ENCODE measurements around the gene MIEN1. TPM values are rescaled to one million over a fixed set of nuclear protein-coding genes. Genes with fewer than 3 reads are reported as not detected.

MIEN1 gene
- total RNA-seq, 4 donors from 2014 or later, result 47.0 to 57.3 (median 52.7) TPM

GRCh38 chr17:39747745-39748144, 17.4 kb upstream of the MIEN1 start:
- Histone ChIP-seq H3K27ac (replicated peaks in 1 of 4) (no peak overlapping the region), H3K9me3 (no peaks in the 10 kb centered on the region), H3K36me3 (no peaks in the 10 kb centered on the region), H3K27me3 (peaks cover 0 to 37% (median 0%) of the 10 kb centered on the region in 4 donors), H3K4me1 (peaks cover 0 to 11% (median 0%) of the 10 kb centered on the region in 4 donors), H3K4me3 (no peak overlapping the region)
- intact Hi-C loops (cut with DNase I), result no loop called here
- WGBS, result 93% methylated on average over 4 of the region's 4 CpGs
- DNase-seq (ENCODE audit: extremely low spot score), result no peak
- TF ChIP-seq POLR2A (IDR thresholded peaks at IDR 0.05; ENCODE audit: low read depth), result no peak

- Histone ChIP-seq H3K27ac (replicated peaks in 1 of 4) (no peak overlapping the region), H3K36me3 (no peaks in the 10 kb centered on the region), H3K9me3 (no peaks in the 10 kb centered on the region), H3K4me3 (no peak overlapping the region), H3K27me3 (peaks cover 0 to 54% (median 1%) of the 10 kb centered on the region in 4 donors), H3K4me1 (peaks cover 0 to 13% (median 0%) of the 10 kb centered on the region in 4 donors)
- WGBS, result 98% methylated on average over 7 of the region's 7 CpGs
- intact Hi-C loops (cut with DNase I), result no loop called here
- no peak for TF ChIP-seq CTCF (IDR thresholded peaks at IDR 0.05)
- DNase-seq (ENCODE audit: extremely low spot score), result no peak
Observed at GRCh38 chr17:39746145-39746461, 15.8 kb upstream of the MIEN1 start.

GRCh38 chr17:39745335-39746144, 15.2 kb upstream of the MIEN1 start:
- Histone ChIP-seq H3K4me1 (peaks cover 0 to 13% (median 1%) of the 10 kb centered on the region in 4 donors), H3K27ac (replicated peaks in 1 of 4) (no peak overlapping the region), H3K4me3 (no peak overlapping the region), H3K9me3 (no peaks in the 10 kb centered on the region), H3K36me3 (no peaks in the 10 kb centered on the region), H3K27me3 (peaks cover 0 to 55% (median 5%) of the 10 kb centered on the region in 4 donors)
- no peak for DNase-seq (ENCODE audit: extremely low spot score)
- intact Hi-C loops (cut with DNase I), result no loop called here
- TF ChIP-seq CTCF (IDR thresholded peaks at IDR 0.05), result no peak
- WGBS, result 91% methylated on average over 18 of the region's 23 CpGs

GRCh38 chr17:39744836-39745215, 14.5 kb upstream of the MIEN1 start:
- H3K36me3 ChIP-seq, result no peaks in the 10 kb centered on the region
- no peak for DNase-seq (ENCODE audit: extremely low spot score)
- peaks cover 6 to 13% (median 8%) of the 10 kb centered on the region in 4 donors for H3K4me1 ChIP-seq
- H3K9me3 ChIP-seq, result no peaks in the 10 kb centered on the region
- intact Hi-C loops (cut with DNase I), result no loop called here
- no peak overlapping the region for H3K27ac ChIP-seq (replicated peaks in 1 of 4)
- peaks cover 0 to 59% (median 11%) of the 10 kb centered on the region in 4 donors for H3K27me3 ChIP-seq
- no peak overlapping the region for H3K4me3 ChIP-seq
- TF ChIP-seq CTCF (IDR thresholded peaks at IDR 0.05), result no peak
- TF ChIP-seq POLR2A (IDR thresholded peaks at IDR 0.05; ENCODE audit: low read depth), result no peak
- TF ChIP-seq EP300 (IDR thresholded peaks at IDR 0.05), result no peak
- TF ChIP-seq POLR2AphosphoS5 (IDR thresholded peaks at IDR 0.05), result no peak
- WGBS, result 75% methylated on average over 8 of the region's 8 CpGs

GRCh38 chr17:39744075-39744835, 13.9 kb upstream of the MIEN1 start:
- Histone ChIP-seq H3K4me3 (no peak overlapping the region), H3K27me3 (peaks cover 0 to 65% (median 17%) of the 10 kb centered on the region in 4 donors), H3K4me1 (peaks cover 12 to 19% (median 14%) of the 10 kb centered on the region in 4 donors), H3K36me3 (no peaks in the 10 kb centered on the region), H3K27ac (replicated peaks in 1 of 4) (no peak overlapping the region), H3K9me3 (no peaks in the 10 kb centered on the region)
- TF ChIP-seq CTCF (IDR thresholded peaks at IDR 0.05), result no peak
- TF ChIP-seq POLR2AphosphoS5 (IDR thresholded peaks at IDR 0.05), result no peak
- TF ChIP-seq POLR2A (IDR thresholded peaks at IDR 0.05; ENCODE audit: low read depth), result no peak
- no peak for TF ChIP-seq EP300 (IDR thresholded peaks at IDR 0.05)
- no peak for DNase-seq (ENCODE audit: extremely low spot score)
- intact Hi-C loops (cut with DNase I), result no loop called here
- WGBS, result 86% methylated on average over 15 of the region's 16 CpGs

Measured in esophagus muscularis mucosa (tissue), 4 donors.